Neutrophil (primary cell): ENCODE data around the gene SKIDA1.
A peak's percentile ranks its signal among the peaks of the same experiment; 100 is the strongest.

ENCODE experiments used
- H3K27ac ChIP-seq: fragments of 200-600 bp; sonication (generic); 2 replicates; pipeline ENCODE4 v1.5.1; 2016; ENCODE audit warnings: mild to moderate bottlenecking, moderate library complexity
- H3K27me3 ChIP-seq: fragments of 200-600 bp; sonication (generic); 2 replicates; pipeline ENCODE4 v1.6.0; 2016; ENCODE audit warnings: mild to moderate bottlenecking
- H3K36me3 ChIP-seq: fragments of 200-600 bp; sonication (generic); 2 replicates; pipeline ENCODE4 v1.5.1; 2017
- H3K4me1 ChIP-seq, 2 experiments: fragments of 200-600 bp in 1 of 2; sonication (generic) in 1 of 2; 1 replicate in 1 of 2; 2 replicates in 1 of 2; pipeline versions ENCODE4 v1.5.1 to v1.6.1; 2013 to 2016; ENCODE audit warnings: low read depth in 1 of 2, low read length in 1 of 2, mild to moderate bottlenecking in 1 of 2, moderate library complexity in 1 of 2; ENCODE audit not compliant: control insufficient read depth in 1 of 2, insufficient read depth in 1 of 2
- H3K4me3 ChIP-seq, 2 experiments: fragments of 200-600 bp in 1 of 2; sonication (generic) in 1 of 2; 1 replicate in 1 of 2; 2 replicates in 1 of 2; pipeline ENCODE4 v1.5.1; 2013 to 2016; ENCODE audit warnings: low read depth in 1 of 2, low read length in 1 of 2, mild to moderate bottlenecking in 1 of 2, moderate library complexity in 1 of 2
- H3K9me3 ChIP-seq: fragments of 200-600 bp; sonication (generic); 2 replicates; pipeline ENCODE4 v1.5.1; 2016
- TF ChIP-seq, protein P1 (sequence below): fragments of 200-600 bp; sonication (generic); IDR thresholded peaks from 2 replicates; pipeline ENCODE4 v1.5.1; 2016; ENCODE audit warnings: antibody characterized with exemption

The SKIDA1 gene

DNA sequence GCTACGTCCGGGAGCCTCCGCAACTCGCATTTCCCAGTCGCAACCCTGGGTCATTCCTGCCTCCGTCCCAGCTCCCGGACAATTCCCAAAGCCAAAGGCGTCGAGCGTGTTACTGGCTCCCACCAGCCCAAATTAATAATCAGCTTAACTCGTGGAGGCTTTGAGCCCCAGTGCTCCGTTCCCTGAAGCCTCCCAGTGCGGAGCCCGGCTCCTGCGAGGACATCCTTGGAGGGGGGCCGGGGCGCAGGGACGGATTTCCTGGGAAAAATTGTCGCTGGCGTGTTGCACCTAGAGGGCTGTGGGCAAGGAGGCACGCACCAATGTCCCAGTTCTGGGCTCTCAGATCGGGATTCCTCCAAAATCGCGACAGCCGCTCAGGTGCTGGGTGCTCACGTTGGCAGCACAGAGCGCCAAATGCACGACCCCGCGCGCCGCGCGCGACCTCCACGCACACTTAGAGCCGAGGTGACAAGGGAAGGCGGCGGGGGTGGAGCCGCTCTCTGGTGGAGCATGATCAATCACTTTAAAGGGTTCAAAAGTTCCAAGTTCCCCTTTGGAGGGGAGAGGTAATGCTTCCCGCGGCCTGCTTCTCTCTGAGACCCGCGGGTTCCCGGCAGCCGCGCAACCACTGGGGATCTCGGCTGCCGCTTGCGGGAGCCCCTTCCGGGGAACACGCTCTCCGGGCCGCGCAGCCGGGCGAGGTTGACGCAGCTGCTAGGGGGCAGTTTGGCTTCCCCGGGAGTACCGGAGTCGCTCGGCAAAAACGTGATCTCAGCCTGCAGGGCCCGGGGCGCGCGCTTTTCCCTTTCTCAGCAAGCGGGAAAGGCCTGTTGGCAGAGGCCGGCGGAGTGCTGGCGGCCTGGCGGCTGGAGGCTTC lies 25.5 kb downstream of the SKIDA1 start:
- Histone ChIP-seq H3K4me3 (peak overlapping the region; percentile 21 to 26), H3K36me3 (no peaks in the 10 kb centered on the region), H3K4me1 (peaks cover 35 to 41% of the 10 kb centered on the region in 2 experiments), H3K27me3 (peaks cover 83% of the 10 kb centered on the region), H3K27ac (no peak overlapping the region), H3K9me3 (no peaks in the 10 kb centered on the region)
- TF ChIP-seq, protein P1, sequence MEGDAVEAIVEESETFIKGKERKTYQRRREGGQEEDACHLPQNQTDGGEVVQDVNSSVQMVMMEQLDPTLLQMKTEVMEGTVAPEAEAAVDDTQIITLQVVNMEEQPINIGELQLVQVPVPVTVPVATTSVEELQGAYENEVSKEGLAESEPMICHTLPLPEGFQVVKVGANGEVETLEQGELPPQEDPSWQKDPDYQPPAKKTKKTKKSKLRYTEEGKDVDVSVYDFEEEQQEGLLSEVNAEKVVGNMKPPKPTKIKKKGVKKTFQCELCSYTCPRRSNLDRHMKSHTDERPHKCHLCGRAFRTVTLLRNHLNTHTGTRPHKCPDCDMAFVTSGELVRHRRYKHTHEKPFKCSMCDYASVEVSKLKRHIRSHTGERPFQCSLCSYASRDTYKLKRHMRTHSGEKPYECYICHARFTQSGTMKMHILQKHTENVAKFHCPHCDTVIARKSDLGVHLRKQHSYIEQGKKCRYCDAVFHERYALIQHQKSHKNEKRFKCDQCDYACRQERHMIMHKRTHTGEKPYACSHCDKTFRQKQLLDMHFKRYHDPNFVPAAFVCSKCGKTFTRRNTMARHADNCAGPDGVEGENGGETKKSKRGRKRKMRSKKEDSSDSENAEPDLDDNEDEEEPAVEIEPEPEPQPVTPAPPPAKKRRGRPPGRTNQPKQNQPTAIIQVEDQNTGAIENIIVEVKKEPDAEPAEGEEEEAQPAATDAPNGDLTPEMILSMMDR = no peak

DNA sequence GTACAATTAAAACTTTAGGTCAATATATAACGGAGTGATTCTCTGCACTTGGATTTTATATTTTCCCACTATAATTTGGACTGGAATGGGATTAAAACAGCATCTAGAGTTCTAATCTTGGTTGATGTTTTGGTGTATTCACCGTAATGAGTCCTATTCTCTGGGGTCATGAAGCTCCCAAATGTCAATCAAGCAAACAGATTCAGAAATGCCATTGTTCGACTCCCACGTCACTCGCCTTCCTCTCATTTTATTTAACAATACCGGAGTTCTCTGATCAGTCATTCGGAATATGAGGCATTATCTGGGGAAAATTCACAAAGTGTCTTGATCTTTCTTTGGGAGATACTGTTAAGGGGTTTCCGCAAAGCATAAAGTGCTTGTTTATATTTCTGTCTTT lies 26.5 kb downstream of the SKIDA1 start:
- Histone ChIP-seq H3K4me1 (peaks cover 44 to 51% of the 10 kb centered on the region in 2 experiments), H3K9me3 (no peaks in the 10 kb centered on the region), H3K36me3 (no peaks in the 10 kb centered on the region), H3K27ac (no peak overlapping the region), H3K4me3 (no peak overlapping the region), H3K27me3 (peaks cover 92% of the 10 kb centered on the region)
- TF ChIP-seq, protein P1 = no peak

- TF ChIP-seq, protein P1 = no peak
- peaks cover 98% of the 10 kb centered on the region for H3K27me3 ChIP-seq
Measured at GRCh38 chr10:21498377-21498776, 27.1 kb downstream of the SKIDA1 start.

GRCh38 chr10:21497177-21497807 lies 28.2 kb downstream of the SKIDA1 start:
- Histone ChIP-seq H3K4me1 (peaks cover 47 to 54% of the 10 kb centered on the region in 2 experiments), H3K27me3 (peaks cover 100% of the 10 kb centered on the region), H3K36me3 (no peaks in the 10 kb centered on the region), H3K27ac (no peak overlapping the region), H3K9me3 (no peaks in the 10 kb centered on the region), H3K4me3 (peak overlapping the region; percentile 62 to 80)
- TF ChIP-seq, protein P1 = no peak

More at GRCh38 chr10:21498377-21498776, 27.1 kb downstream of the SKIDA1 start:
- Histone ChIP-seq H3K4me3 (no peak overlapping the region), H3K4me1 (peaks cover 47 to 54% of the 10 kb centered on the region in 2 experiments), H3K27ac (no peak overlapping the region), H3K9me3 (no peaks in the 10 kb centered on the region), H3K36me3 (no peaks in the 10 kb centered on the region)

- TF ChIP-seq, protein P1 = no peak
- Histone ChIP-seq H3K27me3 (peaks cover 93% of the 10 kb centered on the region), H3K9me3 (no peaks in the 10 kb centered on the region), H3K36me3 (no peaks in the 10 kb centered on the region), H3K4me3 (peak overlapping the region; percentile 62 to 80), H3K4me1 (peaks cover 47 to 54% of the 10 kb centered on the region in 2 experiments), H3K27ac (no peak overlapping the region)
Measured at GRCh38 chr10:21496343-21497176, 28.9 kb downstream of the SKIDA1 start.
